ENCODE results near the gene TPST2.
"Not testable (repeated sequence)": the region's sequence is repeated elsewhere in the genome, so short reads cannot be mapped to it uniquely, and the experiment has no call there.

GRCh38 chr22:26613753-26614152, 23.8 kb upstream of the TPST2 start:
- not testable (repeated sequence) for TF ChIP-seq CTCF (IDR thresholded peaks at IDR 0.05; ENCODE audit: extremely low read depth in 1 of 2, insufficient read depth in 1 of 2, low read depth in 1 of 2, low read length in 2 of 2); POLR2AphosphoS5 (IDR thresholded peaks at IDR 0.05; ENCODE audit: insufficient read depth, low read depth, low read length); JUN (IDR thresholded peaks at IDR 0.05; ENCODE audit: borderline replicate concordance, insufficient read depth, insufficient read length, low read depth); EZH2 (IDR thresholded peaks at IDR 0.05; ENCODE audit: borderline replicate concordance, low read depth, low read length, severe bottlenecking); GATA2 (IDR thresholded peaks at IDR 0.05; ENCODE audit: insufficient read depth, insufficient read length, low read depth, low read length); POLR2A (IDR thresholded peaks at IDR 0.05; ENCODE audit: low read depth, low read length); MYC (IDR thresholded peaks at IDR 0.05; ENCODE audit: low read depth, low read length); MAX (IDR thresholded peaks at IDR 0.05; ENCODE audit: insufficient read depth, insufficient read length)
